UCSD-AML1 (cell line): ENCODE results near the gene SMARCAL1.

Experiments
- DNase-seq: peaks from one replicate; lab custom pipeline; 2025; ENCODE audit not compliant: unreplicated experiment; lab: John Stamatoyannopoulos, UW

The SMARCAL1 gene

DNA sequence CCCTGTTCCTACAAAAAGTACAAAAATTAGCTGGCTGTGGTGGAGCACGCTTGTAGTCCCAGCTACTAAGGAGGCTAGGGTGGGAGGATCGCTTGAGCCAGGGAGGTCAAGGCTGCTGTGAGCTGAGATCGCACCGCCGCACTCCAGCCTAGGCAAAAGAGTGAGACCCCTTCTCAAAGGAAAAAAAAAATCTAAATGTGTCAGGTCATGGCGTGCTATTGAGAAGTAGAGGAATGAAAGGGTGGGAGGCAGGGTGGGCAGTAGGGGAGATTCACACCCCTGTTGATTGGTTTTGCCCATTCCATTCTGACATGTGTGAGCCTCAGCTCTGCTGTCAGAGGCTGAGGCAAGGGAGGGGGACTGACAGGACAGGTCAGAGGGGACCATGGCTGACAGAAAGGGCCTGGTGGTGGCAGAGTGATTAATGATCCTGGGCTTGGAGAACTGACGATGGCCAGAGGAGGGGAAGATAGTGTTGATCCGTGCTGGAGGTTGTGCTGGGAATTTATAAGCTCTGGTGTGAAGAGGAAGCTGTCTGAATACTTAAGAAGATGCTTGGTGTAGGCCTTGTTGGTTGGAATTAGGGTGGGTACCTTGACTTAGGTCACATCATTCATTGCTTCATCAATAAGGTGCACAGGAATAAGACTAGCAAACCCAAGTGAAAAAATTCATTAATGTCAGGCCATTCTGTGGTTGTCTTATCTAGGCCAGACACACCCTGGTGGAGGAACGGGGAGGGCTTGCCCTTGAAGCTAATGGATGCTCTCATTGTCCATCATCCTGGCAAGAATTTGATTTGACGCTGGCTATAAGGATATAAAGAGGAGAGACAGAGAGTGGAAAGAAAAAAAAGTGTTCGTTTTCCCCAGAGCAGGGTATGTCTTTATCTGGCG, 19.1 kb upstream of the SMARCAL1 start:
- no peak for DNase-seq

DNA sequence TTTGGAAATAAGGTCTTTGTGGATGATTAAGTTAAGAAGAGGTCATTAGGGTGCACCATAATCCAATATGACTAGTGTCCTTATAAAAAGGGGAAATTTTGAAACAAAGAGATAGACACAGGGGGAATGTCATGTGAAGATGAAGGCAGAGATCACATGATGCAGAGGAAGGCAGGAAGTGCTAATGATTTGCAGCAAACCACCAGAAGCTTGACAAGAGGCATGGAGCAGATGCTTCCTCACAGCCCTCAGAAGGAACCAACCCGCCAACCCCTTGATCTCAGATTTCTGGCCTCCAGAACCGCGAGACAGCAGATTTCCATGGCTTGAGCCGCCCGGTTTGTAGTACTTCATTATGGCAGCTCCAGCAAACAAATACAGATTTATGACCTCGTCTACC, 17.4 kb upstream of the SMARCAL1 start:
- DNase-seq = no peak

DNA sequence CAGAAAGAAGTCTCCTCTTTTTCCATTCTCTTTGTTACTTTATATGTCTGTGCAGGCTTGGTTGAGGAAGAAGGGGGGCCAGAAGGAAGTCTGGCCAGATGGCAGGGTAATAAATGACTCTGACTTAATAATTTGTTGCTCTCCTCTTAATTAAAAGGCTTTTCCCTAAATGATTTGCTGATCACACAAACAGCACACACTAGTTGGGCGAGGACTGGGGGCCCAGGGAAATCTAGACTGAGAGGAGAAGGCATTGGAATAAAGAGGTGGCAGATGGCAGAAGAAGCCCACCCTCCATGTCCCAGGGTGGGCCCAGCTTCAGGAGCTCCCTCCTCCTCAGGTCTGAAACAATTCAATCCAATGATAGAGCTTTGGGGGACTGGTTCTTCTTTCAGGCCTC, 12.7 kb upstream of the SMARCAL1 start:
- DNase-seq = no peak

DNA sequence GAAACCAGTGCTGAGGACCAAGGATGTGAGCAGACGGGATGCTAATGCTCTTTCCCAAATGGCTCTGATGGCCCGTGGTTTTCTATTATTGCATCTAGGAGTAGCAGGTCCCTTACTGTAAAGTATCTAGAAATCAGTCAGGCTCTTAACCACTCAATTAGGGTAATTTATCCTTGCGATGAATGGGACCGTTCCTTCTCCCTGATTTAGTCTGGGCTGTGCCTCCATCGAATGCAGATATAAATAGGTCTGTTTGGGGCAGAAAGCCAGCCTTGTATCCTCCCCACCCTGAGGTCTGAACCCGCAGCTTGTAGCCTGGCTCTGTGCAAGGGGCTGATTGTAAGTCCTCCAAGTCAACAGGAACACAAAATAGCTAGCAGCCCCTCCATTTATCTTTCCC, 9.5 kb upstream of the SMARCAL1 start:
- no peak for DNase-seq

DNA sequence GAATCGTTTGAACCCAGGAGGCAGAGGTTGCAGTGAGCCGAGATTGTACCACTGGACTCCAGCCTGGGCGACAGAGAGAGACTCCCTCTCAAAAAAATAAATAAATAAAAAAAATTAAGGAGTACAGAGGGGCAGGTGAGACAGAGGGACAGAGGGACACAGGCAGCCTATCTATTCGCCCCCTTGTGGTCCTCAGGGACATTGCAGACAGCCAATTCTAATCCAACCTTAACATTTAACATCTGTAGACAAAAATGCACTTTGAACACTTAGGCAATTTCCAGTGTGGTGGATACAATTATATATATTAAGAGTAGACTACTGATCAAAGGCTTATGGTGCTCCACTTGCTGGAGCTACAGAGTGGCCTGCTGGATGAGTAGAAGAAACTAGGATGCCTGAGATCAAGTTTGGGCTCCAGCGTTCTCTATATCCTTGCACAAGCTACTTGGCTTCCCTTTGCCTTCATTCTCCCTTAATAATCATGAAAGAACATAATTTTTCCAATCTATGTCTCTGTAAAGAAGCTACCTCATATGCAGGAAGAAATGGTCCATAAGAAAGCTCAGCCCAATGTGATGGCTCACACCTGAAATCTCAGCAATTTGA, 8.2 kb upstream of the SMARCAL1 start:
- no peak for DNase-seq

DNA sequence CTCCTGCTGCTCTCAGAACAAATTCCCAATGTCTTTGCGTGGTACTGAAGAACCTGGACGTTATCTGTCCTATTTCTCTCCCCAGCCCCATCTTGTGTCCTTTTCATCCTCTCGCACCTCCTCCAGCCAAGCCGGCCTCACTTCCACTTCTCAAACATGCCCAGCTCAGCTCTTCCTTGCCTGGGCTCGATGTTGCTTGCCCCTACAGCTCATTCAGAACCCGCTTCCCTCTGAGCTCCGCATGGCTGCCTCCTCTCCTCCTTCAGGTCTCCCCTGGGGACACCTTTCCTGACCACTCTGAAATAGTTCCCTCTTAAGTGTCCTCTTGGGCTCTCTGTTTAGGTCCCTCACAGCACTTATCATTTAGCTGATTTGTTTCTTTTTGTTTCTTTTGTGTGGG, 6.7 kb upstream of the SMARCAL1 start:
- DNase-seq = no peak

DNA sequence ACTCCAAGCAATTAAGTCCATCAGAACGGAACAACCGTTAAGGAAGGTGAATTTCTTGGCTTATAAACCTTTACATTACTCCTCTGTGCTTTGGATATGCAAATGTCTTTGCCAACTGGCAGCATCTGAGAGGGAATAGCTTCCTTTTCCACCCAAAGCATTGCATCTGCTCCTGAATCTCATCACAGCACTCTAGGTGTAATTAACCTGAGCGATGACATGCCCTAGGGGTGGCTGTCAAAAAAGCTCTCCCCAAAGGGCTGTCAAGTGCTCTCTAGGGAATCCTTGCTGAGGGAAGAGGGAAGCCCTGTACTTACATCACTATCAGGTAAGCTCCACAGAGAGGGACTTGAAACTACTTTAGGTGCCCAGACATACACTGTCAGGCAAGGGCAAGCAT, 5.5 kb upstream of the SMARCAL1 start:
- no peak for DNase-seq

DNA sequence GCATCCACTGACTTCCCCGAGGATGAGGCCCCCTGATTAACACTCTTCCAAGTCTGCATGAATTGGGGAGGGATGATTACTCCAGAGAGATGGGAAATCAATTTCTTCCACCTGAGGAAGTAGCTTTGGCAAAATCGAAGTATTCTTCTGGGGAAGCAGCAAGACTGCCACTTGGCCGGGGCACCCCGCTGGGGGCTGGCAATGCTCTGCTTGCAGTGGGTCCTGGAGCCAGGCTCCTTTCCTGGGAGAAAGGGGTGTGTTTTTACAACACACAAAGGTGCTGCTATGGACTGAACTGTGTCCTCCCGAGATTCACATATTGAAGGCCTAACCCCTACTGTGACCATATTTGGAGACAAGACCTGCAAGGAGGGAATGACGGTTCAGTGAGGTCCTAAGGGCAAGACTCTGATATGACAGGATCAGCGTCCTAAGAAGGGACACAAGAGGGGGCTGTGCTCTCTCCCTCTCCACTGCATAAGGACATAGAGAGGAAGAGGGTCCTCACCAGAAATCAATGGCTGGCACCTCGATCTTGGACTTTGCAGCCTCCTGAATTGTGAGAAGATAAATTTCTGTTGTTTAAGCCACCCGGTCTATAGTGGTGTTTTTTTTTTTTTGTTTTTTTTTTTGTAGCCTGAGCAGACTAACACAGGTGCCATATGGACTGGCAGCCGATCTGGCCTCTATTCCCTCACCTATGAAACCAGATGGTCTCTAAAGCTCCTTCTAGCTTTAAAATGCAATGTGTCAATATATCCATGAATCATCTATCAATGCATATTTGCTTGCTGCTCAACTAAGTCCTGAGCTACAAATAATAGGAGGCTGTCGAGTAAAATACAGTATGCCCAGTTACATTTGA, 3.6 kb upstream of the SMARCAL1 start:
- no peak for DNase-seq

DNA sequence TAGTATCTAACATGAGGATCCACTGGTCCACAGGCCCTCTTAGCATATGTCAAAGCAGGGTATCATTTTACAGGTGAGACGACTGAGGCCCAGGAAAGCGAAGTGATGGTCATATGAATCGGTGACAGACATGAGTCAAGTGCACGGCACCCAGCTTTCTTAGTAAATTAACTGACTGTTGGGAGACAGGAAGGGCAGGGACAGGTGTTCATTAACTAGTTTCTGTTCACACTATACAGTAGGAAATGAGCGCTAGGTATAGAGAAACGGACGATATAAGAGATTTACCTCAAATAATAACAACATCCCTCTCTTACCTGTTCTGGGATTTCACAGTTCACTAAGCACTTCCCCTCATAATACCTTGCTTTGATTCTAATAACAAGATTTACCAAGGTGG, 1.7 kb upstream of the SMARCAL1 start:
- DNase-seq = no peak

DNA sequence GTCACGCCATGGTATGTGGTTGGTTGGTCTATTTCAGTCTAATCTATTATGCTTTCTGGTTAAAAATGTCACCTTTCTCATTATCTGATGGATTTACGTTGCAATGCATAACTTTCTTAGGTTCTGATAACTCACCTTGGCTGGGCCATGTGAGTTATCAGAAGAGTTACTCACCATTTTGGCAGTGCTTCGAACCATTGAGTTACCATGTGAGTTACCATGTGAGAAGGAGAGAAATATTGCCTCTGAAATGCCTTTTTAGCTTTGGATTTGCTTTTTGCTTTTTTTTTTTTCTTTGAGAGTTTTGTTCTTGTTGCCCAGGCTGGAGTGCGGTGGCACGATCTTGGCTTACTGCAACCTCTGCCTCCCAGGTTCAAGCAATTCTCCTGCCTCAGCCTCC, 1.6 kb downstream of the SMARCAL1 start:
- no peak for DNase-seq

DNA sequence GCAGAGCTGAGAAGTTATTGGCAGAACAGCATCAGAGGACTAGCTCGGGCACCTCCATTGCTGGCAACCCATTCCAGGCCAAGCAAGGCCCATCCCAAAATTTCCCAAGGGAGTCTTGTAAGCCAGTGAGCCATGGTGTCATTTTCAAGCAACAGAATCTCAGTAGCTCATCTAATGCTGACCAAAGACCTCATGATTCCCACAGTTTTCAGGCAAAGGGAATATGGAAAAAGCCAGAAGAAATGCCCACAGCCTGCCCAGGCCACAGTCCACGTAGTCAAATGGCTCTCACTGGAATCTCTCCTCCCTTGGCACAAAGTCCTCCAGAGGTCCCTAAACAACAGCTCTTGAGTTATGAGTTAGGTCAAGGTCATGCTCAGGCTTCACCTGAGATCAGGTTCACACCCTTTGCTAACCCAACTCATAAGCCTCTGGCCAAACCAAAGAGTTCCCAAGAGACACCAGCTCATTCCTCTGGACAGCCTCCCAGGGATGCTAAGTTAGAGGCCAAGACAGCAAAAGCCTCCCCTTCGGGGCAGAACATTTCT, 2.6 kb downstream of the SMARCAL1 start:
- no peak for DNase-seq

DNA sequence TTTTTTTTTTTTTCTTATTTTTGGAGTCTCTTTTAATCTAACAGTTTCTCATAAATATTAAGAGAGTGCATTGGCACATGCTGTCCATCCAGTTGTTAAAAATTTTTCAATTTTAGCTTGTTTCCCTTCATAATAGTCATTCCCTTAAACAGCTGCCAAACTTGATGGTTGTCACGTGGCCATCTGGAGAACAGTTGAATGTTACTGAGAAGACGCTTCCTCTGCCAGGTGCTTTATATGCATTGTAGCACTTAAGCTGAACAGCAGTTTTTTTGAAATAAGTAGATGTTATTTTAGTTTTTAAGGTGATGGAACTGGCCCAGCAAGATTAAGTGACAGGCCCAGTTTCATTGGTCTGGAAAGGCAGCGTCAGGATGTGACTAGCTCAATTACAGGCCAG, 3.3 kb downstream of the SMARCAL1 start:
- no peak for DNase-seq

DNA sequence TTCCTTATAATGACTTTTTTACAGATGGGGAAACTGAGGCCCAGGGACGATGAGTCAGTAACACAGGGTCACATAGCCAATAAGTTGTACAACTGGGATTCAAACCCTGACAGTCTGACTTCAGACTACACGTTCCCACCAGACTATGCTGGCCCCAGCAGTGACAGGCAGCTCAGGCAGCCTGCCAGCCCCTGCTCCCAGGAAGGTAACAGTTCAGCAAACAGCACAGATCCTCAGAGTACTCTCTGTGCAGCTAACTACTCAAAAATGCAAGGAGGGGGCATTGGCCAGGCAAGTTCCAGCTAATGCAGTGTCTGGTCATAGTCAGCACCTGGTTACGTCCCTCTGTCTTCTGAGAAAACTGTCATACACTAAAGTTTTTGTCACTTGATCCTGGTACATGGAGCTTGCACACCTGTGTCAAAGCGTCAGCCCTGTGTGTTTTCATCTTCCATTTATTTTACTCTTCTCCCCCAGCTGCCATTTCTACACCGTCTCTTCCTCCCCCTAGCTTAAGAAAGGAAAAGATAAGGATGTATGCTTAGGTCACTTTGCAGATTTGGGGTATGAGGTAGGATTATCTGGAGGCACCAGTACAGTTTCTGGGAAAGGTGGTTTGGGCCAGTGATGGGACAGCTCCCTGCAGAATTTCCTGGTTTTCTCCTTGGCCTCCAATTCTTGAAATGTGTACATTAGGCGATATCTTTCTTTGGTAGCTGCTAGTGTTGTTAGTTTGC, 4.5 kb downstream of the SMARCAL1 start:
- DNase-seq = no peak

DNA sequence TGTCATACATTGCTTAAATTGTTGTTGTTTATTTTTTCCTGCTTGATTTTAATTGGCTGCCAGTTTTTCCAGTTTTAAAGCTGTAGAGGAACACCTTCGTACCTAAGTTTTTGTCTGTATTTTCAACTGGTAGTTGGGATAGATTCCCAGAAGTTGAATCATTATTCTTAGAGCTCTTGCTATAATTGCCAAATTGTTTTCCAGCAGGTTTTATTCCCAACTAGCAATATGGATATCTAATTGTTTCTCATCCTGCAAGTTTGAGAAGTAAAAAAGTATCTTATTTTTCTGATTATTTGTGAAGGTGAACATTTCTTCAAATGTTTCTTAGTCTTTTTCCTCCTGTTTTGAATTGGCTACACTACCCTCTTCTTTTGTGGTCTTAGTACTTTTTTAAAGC, 6.7 kb downstream of the SMARCAL1 start:
- no peak for DNase-seq

DNA sequence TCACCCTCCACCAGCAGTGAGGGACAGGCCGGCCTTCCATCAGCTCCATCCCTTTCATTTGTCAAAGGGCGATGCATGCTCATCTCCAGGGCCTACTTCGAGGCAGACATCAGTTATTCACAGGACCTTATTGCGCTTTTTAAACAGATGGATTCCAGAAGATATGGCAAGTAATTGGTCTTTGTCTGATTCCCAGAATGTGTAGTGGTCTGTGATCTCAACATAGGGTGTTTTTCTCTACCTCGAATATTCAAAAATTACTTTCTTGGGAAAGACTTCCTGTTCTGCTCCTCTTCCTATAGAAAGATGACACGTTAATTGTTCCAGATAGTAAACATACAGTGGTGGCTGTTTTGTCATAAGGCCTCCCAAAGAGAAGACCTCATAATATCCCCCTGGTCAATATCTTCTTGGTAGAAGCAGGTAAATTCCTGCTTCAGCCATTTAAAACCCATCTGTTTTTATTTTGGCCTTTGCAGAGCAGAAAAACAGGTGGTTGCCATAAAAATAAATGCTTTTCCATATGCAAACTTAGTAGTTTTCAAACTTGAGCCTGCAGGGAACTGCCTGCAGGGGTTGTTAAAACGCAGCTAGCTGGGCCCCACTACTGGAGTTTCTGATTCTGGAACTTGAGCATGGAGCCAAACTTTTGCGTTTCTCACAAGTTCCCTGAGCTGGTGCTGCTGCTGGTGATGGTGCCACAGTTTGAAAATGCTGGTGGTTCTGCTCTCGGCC, 8.2 kb downstream of the SMARCAL1 start:
- no peak for DNase-seq

DNA sequence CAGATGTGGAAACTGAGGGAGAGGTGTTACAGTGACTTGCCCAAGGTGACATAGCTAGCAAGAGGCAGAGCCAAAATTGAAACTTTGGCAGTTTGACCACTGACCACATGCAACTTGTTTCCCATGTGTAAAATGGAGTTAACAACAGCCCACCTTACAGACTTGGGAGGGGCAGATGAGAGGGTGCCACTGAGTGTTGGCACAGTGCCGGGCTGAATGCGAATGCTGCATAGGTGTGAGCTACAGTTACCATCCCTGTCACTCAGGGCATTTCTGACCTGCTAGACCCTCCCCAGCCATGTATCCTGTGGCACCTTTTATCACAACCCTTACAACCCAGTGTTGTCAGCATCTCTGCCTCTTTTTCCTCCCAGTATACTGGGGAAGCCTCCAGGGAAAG, 10.8 kb downstream of the SMARCAL1 start:
- no peak for DNase-seq

DNA sequence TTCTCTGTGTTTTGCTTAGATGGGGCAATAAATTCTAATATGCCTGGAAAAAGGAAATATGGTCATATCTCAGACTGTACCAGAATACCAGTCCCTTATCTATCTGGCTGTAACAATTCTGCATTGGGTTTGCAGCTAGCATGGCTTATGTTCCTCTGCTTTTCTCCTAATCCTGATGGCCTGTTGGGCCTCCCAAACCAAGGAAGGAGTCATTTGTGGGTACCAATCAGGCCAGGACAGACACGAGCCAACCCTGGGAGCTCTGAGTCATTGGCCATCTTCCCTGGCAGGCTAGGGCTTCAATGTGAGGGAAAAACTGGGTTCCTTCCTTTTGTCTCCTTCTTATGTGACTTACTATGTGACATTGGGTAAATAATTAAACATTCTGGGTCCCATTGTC, 12.0 kb downstream of the SMARCAL1 start:
- DNase-seq = peak; percentile 24

DNA sequence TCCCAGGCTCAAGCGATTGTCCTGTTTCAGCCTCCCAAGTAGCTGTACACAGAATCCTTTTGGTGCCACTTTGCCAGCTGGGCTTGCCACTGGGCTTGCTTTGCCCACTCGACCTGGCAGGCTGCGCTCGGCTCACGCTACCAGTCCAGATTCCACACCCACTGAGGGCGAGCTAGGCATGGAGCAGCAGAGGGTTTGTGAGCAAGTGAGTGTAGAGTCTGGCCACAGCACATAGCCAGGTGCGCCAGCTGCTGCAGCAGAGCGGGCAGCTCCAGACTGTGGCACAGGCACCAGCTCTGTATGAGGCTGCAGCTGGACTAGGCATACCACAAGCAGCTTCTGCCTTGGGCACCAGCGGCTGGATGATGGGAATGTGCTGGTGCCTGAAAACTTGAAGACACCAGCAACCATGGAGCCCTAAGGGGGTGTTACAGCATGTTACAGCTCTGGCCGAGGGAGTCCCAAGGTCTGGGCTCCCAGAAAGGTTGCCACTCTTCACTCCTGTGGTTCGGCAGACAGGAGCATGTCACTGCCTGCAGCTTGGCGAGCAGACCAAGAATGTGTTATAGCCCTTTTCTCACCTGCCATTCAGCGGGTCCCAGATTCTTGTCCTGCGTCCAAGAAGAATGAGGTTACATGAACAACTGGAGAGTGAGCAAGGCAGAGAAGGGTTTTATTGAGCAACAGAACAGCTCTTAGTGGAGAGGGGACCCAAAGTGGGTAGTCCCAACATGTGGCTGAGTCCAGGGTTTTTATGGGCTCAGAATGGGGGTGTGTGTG, 12.9 kb downstream of the SMARCAL1 start:
- no peak for DNase-seq

DNA sequence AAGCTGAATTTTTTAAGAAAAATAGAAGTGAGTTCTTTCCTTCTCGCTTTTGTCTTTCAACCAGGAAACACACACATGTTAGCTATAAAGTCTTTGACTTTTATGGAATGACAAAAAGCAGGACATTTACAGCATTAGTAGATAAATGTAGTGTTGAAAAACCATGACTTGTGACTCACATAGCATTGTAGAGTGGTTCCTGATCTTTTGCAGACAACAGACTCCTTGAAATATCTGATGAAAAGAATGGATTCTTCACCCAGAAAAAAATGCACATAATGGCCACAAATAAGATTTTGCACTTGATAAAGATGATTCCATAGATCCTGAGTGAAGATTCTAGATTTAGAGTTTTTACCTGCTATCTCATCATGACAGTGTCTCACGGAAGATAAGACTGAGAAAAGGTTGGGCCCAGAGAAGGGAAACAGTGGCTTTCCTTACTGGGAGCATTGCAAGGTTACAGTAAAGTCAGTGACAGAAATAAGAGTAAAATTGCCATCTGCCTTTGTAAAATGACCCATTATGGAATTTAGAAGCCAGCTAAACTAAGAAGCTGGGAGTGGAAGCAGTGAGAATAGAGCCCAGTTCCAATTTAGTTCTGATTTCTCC, 14.0 kb downstream of the SMARCAL1 start:
- DNase-seq = no peak
